ENCODE data around the gene IRF2.
"Not testable (repeated sequence)": the region's sequence is repeated elsewhere in the genome, so short reads cannot be mapped to it uniquely, and the experiment has no call there.

Gene IRF2

GRCh38 chr4:184347251-184348239 is 126.8 kb downstream of the IRF2 start:
- DNase-seq (ENCODE audit: low spot score) (no peak), FAIRE-seq (no peak)

GRCh38 chr4:184346682-184347081 is 127.7 kb downstream of the IRF2 start:
- FAIRE-seq (no peak), DNase-seq (ENCODE audit: low spot score) (no peak)

- not testable (repeated sequence) for DNase-seq (ENCODE audit: low spot score); FAIRE-seq
These were observed 128.1 kb downstream of the IRF2 start for GRCh38 chr4:184346273-184346672.

- no peak for DNase-seq (ENCODE audit: low spot score)
- FAIRE-seq, result no peak
These were observed 128.8 kb downstream of the IRF2 start for GRCh38 chr4:184345573-184345922.

GRCh38 chr4:184344899-184345572 is 129.3 kb downstream of the IRF2 start:
- DNase-seq (ENCODE audit: low spot score), result no peak
- FAIRE-seq, result no peak

GRCh38 chr4:184344435-184344834 is 129.9 kb downstream of the IRF2 start:
- FAIRE-seq, result no peak
- DNase-seq (ENCODE audit: low spot score), result no peak

- peak; percentile 77 for DNase-seq (ENCODE audit: low spot score)
- FAIRE-seq, result no peak
These were observed 130.7 kb downstream of the IRF2 start for GRCh38 chr4:184343502-184344177.

GRCh38 chr4:184342857-184343237 is 131.5 kb downstream of the IRF2 start:
- not testable (repeated sequence) for DNase-seq (ENCODE audit: low spot score); FAIRE-seq

GRCh38 chr4:184342167-184342856 is 132.0 kb downstream of the IRF2 start:
- DNase-seq (ENCODE audit: low spot score) (no peak), FAIRE-seq (no peak)

GRCh38 chr4:184339398-184340193 is 134.8 kb downstream of the IRF2 start:
- FAIRE-seq, result not testable (repeated sequence)

GRCh38 chr4:184337907-184338306 is 136.4 kb downstream of the IRF2 start:
- DNase-seq (ENCODE audit: low spot score), result no peak
- no peak for FAIRE-seq

More at GRCh38 chr4:184339398-184340193, 134.8 kb downstream of the IRF2 start:
- DNase-seq (ENCODE audit: low spot score), result not testable (repeated sequence)

Data from urothelium cell line (cell line).